Measurements from ENCODE around the gene ATP13A3.

Gene ATP13A3

GRCh38 chr3:194369522-194370279 is 117.1 kb downstream of the ATP13A3 start, which contains the start of gene LRRC15:
Gene LRRC15, minus strand, starts transcription at chr3:194369743. Its CDS starts 8,700 bp downstream, at chr3:194361043.
- DNase-seq (ENCODE audit: low read depth), result peak; percentile 86

GRCh38 chr3:194368918-194369317 is 117.9 kb downstream of the ATP13A3 start:
- no peak for DNase-seq (ENCODE audit: low read depth)

- peak; percentile 72 for DNase-seq (ENCODE audit: low read depth)
These were observed 118.6 kb downstream of the ATP13A3 start for GRCh38 chr3:194367992-194368841.

- DNase-seq (ENCODE audit: low read depth), result no peak
These were observed 120.8 kb downstream of the ATP13A3 start for GRCh38 chr3:194365978-194366490.

GRCh38 chr3:194365526-194365925 is 121.3 kb downstream of the ATP13A3 start:
- no peak for DNase-seq (ENCODE audit: low read depth)

GRCh38 chr3:194364652-194365434 is 122.0 kb downstream of the ATP13A3 start:
- peak; percentile 86 for DNase-seq (ENCODE audit: low read depth)

GRCh38 chr3:194364314-194364651 is 122.5 kb downstream of the ATP13A3 start:
- no peak for DNase-seq (ENCODE audit: low read depth)

GRCh38 chr3:194360568-194360967 is 126.2 kb downstream of the ATP13A3 start:
- no peak for DNase-seq (ENCODE audit: low read depth)

GRCh38 chr3:194357681-194358080 is 129.1 kb downstream of the ATP13A3 start:
- DNase-seq (ENCODE audit: low read depth), result no peak

- no peak for DNase-seq (ENCODE audit: low read depth)
These were observed 131.4 kb downstream of the ATP13A3 start for GRCh38 chr3:194355379-194355778.

- no peak for DNase-seq (ENCODE audit: low read depth)
These were observed 132.5 kb downstream of the ATP13A3 start for GRCh38 chr3:194354315-194354714.

Data from EH (cell line).